Measurements from ENCODE around the gene FZD1. TPM values are rescaled to one million over a fixed set of nuclear protein-coding genes. Genes with fewer than 3 reads are reported as not detected.

FZD1 gene
- total RNA-seq, 1 donor from 2014 or later = 16.5 TPM

- TF ChIP-seq, protein P1, sequence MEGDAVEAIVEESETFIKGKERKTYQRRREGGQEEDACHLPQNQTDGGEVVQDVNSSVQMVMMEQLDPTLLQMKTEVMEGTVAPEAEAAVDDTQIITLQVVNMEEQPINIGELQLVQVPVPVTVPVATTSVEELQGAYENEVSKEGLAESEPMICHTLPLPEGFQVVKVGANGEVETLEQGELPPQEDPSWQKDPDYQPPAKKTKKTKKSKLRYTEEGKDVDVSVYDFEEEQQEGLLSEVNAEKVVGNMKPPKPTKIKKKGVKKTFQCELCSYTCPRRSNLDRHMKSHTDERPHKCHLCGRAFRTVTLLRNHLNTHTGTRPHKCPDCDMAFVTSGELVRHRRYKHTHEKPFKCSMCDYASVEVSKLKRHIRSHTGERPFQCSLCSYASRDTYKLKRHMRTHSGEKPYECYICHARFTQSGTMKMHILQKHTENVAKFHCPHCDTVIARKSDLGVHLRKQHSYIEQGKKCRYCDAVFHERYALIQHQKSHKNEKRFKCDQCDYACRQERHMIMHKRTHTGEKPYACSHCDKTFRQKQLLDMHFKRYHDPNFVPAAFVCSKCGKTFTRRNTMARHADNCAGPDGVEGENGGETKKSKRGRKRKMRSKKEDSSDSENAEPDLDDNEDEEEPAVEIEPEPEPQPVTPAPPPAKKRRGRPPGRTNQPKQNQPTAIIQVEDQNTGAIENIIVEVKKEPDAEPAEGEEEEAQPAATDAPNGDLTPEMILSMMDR (IDR thresholded peaks at IDR 0.05) = no peak
- no peak for TF ChIP-seq POLR2AphosphoS5 (IDR thresholded peaks at IDR 0.05; ENCODE audit: insufficient read depth in 1 of 2, low read depth in 1 of 2)
- TF ChIP-seq POLR2A (IDR thresholded peaks at IDR 0.05) = no peak
- peaks cover 9% of the 10 kb centered on the region for H3K4me1 ChIP-seq
- no peaks in the 10 kb centered on the region for H3K9me3 ChIP-seq
- no peaks in the 10 kb centered on the region for H3K36me3 ChIP-seq
- H3K27me3 ChIP-seq = no peaks in the 10 kb centered on the region
- no peak overlapping the region for H3K27ac ChIP-seq
- no peak overlapping the region for H3K4me3 ChIP-seq
- DNase-seq (ENCODE audit: extremely low spot score in 2 of 2) = no peak
- intact Hi-C loops (cut with DNase I) = no loop called here
Measured at GRCh38 chr7:91313113-91313512, 48.9 kb downstream of the FZD1 start.

DNA sequence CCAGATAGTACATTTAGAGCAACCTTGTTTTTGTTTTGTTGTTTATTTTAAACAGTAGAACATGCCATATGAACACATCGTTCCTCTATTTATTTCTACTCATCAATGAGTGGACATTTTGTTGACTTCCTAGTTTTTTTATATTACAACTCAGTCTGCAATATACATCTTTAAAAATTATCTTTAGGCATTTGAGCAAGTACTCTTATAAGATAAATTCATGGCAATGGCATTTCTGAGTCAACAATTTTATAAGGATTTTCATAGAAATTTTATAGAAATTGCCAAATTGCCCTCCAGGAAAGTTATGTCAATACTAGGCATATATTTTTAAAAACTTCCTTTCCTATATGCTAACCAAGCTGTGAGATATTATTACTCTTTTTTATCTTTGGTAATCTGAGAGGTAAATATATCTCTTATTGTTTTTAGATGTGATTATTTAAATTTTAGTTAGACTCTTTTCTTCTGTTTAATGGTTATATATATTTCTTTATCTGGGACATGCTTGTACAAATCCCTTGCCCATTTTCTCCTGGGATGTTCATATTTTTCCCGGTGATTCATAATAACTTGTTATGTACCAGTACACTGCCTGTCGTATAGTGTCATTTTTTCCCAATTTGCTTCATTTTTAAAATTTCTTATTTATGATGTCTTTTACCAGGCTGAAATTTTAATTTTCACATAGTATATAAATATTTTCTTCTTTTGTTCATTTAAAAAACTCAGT lies 50.5 kb downstream of the FZD1 start:
- Histone ChIP-seq H3K27me3 (no peaks in the 10 kb centered on the region), H3K36me3 (no peaks in the 10 kb centered on the region), H3K4me3 (no peak overlapping the region), H3K27ac (no peak overlapping the region), H3K4me1 (peaks cover 9% of the 10 kb centered on the region), H3K9me3 (no peaks in the 10 kb centered on the region)
- intact Hi-C loops (cut with DNase I) = no loop called here
- no peak for DNase-seq (ENCODE audit: extremely low spot score in 2 of 2)
- TF ChIP-seq, protein P1 (IDR thresholded peaks at IDR 0.05) = no peak
- no peak for TF ChIP-seq POLR2A (IDR thresholded peaks at IDR 0.05)
- TF ChIP-seq POLR2AphosphoS5 (IDR thresholded peaks at IDR 0.05; ENCODE audit: insufficient read depth in 1 of 2, low read depth in 1 of 2) = no peak

DNA sequence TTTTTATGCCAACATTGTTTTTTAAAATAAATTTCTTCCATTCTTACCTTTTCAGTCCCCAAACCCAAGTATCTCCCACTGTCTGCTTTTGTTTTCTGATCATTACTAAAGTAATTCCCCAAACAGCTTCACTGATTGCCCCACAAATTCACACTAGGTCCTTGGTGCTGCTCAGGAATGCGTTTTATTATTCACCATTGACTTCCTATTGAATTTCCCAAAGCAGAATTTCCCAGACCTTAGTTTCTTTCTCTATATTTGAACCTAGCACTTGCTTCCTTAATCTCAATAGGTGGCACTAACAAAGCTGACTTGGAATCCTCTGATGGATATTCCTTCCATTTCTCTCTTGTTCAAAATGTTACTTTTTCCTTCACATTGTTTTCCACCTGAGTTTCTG lies 52.2 kb downstream of the FZD1 start:
- Histone ChIP-seq H3K9me3 (no peaks in the 10 kb centered on the region), H3K27me3 (no peaks in the 10 kb centered on the region), H3K4me3 (no peak overlapping the region), H3K4me1 (peaks cover 9% of the 10 kb centered on the region), H3K36me3 (no peaks in the 10 kb centered on the region), H3K27ac (no peak overlapping the region)
- intact Hi-C loops (cut with DNase I) = no loop called here
- no peak for TF ChIP-seq POLR2AphosphoS5 (IDR thresholded peaks at IDR 0.05; ENCODE audit: insufficient read depth in 1 of 2, low read depth in 1 of 2)
- no peak for TF ChIP-seq POLR2A (IDR thresholded peaks at IDR 0.05)
- TF ChIP-seq, protein P1 (IDR thresholded peaks at IDR 0.05) = no peak
- DNase-seq (ENCODE audit: extremely low spot score in 2 of 2) = no peak

GRCh38 chr7:91319351-91319750 lies 55.1 kb downstream of the FZD1 start:
- no peaks in the 10 kb centered on the region for H3K9me3 ChIP-seq
- H3K27me3 ChIP-seq = no peaks in the 10 kb centered on the region
- DNase-seq (ENCODE audit: extremely low spot score in 2 of 2) = no peak
- no peaks in the 10 kb centered on the region for H3K4me1 ChIP-seq
- no peak for TF ChIP-seq POLR2AphosphoS5 (IDR thresholded peaks at IDR 0.05; ENCODE audit: insufficient read depth in 1 of 2, low read depth in 1 of 2)
- TF ChIP-seq, protein P1 (IDR thresholded peaks at IDR 0.05) = no peak
- TF ChIP-seq POLR2A (IDR thresholded peaks at IDR 0.05) = no peak
- H3K36me3 ChIP-seq = no peaks in the 10 kb centered on the region
- intact Hi-C loops (cut with DNase I) = no loop called here
- H3K27ac ChIP-seq = no peak overlapping the region
- no peak overlapping the region for H3K4me3 ChIP-seq

GRCh38 chr7:91320366-91321078 lies 56.3 kb downstream of the FZD1 start:
- intact Hi-C loops (cut with DNase I) = loop anchor here (1.0 kb wide), 1 partner anchor 47 kb away; no protein-coding TSS in a partner anchor

More at GRCh38 chr7:91320366-91321078, 56.3 kb downstream of the FZD1 start:
- no peak for DNase-seq (ENCODE audit: extremely low spot score in 2 of 2)
- no peaks in the 10 kb centered on the region for H3K27me3 ChIP-seq
- H3K4me1 ChIP-seq = no peaks in the 10 kb centered on the region
- no peaks in the 10 kb centered on the region for H3K9me3 ChIP-seq
- no peak overlapping the region for H3K4me3 ChIP-seq
- no peak overlapping the region for H3K27ac ChIP-seq
- H3K36me3 ChIP-seq = no peaks in the 10 kb centered on the region
- no peak for TF ChIP-seq POLR2AphosphoS5 (IDR thresholded peaks at IDR 0.05; ENCODE audit: insufficient read depth in 1 of 2, low read depth in 1 of 2)
- TF ChIP-seq, protein P1 (IDR thresholded peaks at IDR 0.05) = no peak
- TF ChIP-seq POLR2A (IDR thresholded peaks at IDR 0.05) = no peak

Measured in vagina (tissue), 2 donors.